ENCODE results near the gene SLC35F6.
A peak's percentile ranks its signal among the peaks of the same experiment; 100 is the strongest.
"Not testable (repeated sequence)": the region's sequence is repeated elsewhere in the genome, so short reads cannot be mapped to it uniquely, and the experiment has no call there.

SLC35F6 gene

DNA sequence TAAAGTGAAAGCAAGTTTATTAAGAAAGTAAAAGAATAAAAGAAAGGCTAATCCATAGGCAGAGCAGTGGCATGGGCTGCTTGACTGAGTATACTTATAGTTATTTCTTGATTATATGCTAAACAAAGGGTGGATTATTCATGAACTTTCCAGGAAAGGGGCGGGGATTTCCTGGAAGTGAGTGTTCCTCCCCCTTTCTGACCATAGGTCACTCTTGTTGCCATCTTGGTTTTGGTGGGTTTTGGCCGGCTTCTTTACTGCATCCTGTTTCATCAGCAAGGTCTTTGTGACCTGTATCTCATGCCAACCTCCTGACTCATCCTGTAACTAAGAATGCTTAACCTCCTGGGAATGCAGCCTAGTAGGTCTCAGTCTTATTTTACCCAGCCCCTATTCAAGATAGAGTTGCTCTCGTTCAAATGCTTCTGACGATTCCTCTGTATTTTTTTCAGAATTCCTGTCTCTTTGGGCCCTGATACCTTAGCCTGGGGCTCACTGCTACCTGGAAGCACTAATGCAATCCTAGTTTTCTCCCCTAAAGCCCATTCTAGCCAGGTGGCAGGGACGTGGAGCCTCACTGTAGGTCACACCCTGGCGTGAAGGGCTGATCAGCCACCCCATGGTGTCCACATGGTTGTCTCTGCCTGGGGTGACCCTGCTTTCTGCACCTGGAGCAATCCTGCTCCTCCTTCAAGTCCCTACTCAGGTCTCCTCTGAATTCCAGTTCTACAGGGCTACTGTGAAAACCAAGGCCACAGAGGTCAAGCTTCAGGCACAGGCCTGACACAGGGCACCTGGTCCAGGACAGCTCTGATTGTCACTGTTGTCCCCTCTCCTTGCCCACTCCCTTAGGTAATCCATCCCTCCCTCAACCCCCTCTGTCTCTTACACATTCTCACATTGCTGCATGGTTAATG is 6.0 kb upstream of the SLC35F6 start:
- peak; percentile 95 for DNase-seq

- DNase-seq: no peak
These were observed 5.2 kb upstream of the SLC35F6 start for GRCh38 chr2:26758790-26759321.

DNA sequence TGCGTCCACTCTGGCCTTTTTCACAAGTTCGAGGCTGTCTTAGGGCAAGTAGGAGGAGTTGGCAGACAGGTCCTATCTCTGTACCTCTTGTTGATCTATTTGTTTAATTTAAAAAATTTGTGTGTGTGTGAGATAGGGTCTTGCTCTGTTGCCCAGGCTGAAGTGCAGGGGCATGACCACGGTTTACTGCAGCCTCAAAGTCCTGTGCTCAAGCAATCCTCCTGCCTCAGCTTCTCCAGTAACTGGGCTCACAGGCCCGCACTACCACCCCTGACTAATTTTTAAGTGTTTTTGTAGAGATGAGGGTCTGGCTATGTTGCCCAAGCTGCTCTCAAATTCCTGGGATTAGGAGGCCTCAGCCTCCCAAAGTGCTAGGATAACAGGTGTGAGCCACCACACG is 4.2 kb upstream of the SLC35F6 start:
- DNase-seq: no peak

- not testable (repeated sequence) for DNase-seq
These were observed 3.1 kb upstream of the SLC35F6 start for GRCh38 chr2:26760991-26761390.

- no peak for DNase-seq
These were observed 1.1 kb upstream of the SLC35F6 start for GRCh38 chr2:26763019-26763418.

GRCh38 chr2:26764906-26765305 is 822 bp downstream of the SLC35F6 start:
- no peak for DNase-seq

DNA sequence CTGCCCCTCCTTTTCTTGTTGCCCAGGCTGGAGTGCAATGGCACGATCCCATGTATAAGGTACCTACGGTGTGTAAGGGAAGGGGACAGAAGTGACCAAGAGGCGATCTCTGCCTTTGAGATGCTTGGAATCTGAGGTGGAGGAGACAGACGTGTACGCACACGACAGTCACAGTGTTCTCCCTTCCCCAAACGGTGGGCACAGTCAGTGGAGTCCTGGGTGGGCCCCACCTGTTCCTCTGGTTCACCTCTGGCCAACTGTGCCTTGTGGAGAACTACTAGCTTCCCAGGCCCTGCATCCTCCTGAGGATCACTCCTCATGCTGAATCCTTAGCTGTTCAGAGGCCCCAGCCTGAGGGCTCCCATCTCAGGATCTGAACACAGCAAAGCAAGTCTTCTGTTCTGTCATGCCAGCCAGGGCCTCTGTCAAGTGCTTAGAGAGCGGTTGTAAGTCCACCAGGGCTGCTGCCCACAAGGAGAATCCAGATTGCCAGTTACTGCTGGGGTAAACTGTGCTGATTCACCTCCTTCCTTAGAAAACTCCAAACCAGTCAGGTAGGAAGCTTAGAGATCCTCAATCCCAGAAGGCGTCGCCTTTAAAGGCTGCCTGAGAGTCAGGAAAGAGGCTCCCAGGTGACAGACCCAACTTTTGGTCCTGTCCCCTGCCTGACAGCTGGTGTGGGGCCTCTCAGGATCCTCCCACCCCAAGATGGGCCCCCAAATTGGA is 1.6 kb downstream of the SLC35F6 start:
- DNase-seq: no peak

DNA sequence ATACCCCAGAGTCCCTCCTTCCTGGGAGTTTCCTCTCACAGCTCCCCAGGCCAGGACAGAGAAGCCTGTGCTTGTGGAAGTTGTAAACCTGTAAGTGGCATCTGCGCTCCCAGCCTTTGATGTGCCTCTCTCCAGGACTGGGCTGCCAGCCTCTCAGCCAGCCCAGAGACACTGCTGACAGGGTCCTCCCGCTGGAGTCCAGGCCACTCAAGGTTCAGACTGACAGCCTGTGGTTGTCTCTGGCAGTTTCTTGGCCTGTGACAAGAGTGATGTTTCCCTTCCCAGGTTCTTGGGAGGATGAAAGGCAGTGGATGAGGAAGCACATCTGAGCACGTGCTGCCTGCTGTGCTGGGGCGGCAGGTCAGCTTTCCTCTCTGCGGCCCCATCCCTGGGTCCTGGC is 3.0 kb downstream of the SLC35F6 start:
- DNase-seq: no peak

DNA sequence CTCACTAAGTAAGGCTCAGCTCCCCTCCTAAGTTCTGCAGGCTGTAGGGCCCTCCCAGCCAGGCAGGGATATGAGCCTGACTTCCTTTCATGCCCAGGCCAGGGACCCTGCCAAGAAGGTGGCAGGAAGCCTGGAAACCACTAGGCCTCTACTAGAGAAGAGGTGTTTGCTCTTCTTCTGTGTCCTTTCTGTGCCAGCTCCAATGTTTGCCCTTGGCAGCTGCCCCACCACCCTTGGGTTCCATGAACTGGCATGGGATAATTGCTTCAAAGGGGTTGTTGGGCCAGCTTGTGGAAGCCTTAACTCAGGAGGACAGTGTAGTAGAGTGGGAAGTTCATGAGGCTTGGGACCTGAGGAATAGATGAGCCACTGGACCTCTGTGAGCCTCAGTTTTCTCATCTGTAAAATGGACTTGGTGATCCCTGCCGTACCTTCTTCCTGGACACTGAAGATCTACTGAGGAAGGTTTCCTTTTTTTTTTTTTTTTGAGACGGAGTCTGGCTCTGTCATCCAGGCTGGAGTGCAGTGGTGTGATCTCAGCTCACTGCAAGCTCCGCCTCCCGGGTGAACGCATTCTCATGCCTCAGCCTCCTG is 3.9 kb downstream of the SLC35F6 start:
- DNase-seq: no peak

- no peak for DNase-seq
These were observed 4.6 kb downstream of the SLC35F6 start for GRCh38 chr2:26768759-26769088.

DNA sequence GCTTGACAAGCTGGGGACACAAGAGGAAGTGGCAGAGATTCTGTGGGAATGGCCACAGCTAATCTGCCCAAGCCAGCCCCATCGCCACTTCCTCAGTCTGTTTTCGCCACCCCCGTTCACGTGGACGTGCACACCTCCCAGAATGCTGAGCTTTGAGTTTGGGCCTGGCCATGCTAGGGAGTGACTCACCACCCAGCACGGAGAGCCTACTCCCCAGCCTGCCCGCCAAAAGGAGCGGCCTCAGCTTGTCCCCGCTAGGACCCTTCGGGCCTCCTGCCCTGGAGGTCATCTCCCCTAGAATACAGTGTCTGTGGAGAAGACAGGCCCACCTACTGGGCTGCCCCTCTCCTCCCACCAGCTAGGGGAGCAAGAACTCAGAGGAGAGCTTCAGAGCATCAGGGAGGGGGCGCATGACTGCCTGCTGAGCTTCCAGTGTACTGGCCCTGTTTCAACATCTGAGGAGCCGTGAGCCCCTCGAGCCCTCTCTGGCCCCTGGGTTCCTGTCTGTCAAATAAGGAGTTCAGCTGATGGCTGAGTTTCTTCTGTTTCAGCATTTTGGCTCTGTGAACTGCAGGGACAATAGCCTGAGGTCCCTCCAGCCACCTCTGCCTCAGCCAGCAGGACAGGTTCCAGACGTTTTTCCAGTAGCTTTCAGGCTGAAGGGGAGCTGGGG is 5.1 kb downstream of the SLC35F6 start:
- DNase-seq: peak; percentile 83

- peak; percentile 88 for DNase-seq
These were observed 7.0 kb downstream of the SLC35F6 start for GRCh38 chr2:26770986-26771586.

DNA sequence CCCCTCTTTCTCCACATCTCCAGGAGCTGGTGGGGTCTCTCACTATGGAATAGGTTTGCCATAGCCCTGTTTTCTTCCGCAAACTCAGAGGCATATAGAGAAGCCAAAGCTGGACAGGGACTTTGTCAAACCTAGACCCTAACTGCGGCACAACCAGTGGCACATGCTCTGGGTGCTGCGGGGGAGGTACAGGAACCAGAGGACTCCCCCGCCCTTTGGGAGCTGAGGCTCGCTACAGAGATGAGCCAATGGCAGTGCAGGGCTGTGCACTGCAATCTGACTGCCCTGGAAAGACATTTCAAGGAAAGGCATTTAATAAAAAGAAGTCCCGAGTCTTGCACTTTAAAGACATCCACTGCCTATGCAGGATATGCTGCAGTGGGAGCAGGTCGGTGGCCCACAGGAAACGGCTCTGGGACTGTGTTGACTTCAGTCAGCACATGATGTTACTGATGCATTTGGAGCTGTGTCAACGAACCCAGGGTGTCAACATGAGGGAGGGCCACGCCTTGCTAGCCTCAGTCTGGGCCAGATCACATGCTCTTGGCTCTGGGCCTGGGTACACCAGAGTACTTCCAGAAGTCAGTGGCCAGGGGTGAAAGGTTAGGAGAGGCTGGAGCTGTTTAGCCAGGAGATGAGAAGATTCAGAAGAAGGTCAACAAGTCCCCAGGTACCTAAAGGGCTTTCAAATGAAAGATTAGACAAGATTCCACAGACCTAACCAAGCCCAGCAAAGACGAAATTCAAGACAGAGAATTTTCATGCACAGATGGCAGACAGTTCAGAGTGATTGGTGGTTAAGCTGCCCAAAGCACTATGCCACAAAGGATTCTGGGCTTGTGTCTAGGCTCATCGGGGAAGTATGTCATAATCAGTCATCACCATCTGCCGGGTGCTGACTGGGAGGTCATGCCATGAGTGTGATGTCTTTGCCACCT is 8.2 kb downstream of the SLC35F6 start:
- DNase-seq: no peak

DNA sequence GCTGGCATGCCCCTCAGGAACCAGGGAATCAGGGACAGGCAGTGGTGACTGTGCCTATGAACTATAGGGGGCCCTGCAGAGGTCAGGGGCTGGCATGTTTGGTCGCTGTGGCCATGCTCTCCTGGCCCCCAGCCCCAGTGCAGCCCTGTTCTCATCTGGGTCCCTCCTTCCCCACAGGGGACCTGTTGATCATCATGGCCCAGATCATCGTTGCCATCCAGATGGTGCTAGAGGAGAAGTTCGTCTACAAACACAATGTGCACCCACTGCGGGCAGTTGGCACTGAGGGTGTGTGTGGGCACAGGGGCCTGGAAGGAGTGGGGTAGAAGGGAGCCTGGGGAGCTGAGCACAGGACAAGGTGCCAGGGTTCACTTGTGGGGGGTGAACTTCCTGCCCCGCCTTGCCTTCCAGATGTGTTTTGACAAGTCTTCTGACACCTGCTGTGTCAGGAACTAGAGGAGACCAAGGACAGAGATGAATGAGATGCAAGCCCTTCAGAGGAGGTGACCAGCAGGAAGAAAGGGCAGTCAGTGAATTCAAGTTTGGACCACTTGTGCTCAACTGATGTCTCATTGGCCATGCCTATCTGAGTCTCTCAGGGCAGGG is 12.2 kb downstream of the SLC35F6 start:
- DNase-seq: no peak

DNA sequence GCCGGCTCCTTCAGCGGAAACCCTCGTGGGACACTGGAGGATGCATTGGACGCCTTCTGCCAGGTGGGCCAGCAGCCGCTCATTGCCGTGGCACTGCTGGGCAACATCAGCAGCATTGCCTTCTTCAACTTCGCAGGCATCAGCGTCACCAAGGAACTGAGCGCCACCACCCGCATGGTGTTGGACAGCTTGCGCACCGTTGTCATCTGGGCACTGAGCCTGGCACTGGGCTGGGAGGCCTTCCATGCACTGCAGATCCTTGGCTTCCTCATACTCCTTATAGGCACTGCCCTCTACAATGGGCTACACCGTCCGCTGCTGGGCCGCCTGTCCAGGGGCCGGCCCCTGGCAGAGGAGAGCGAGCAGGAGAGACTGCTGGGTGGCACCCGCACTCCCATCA is 14.0 kb downstream of the SLC35F6 start:
- no peak for DNase-seq

DNA sequence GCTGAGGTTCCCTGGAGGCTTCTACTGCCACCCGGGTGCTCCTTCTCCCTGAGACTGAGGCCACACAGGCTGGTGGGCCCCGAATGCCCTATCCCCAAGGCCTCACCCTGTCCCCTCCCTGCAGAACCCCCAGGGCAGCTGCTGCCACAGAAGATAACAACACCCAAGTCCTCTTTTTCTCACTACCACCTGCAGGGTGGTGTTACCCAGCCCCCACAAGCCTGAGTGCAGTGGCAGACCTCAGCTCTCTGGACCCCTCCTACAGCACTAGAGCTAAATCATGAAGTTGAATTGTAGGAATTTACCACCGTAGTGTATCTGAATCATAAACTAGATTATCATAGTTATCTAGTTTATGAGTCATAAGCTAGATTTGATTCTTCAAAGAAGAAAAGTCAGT is 14.4 kb downstream of the SLC35F6 start:
- no peak for DNase-seq

DNA sequence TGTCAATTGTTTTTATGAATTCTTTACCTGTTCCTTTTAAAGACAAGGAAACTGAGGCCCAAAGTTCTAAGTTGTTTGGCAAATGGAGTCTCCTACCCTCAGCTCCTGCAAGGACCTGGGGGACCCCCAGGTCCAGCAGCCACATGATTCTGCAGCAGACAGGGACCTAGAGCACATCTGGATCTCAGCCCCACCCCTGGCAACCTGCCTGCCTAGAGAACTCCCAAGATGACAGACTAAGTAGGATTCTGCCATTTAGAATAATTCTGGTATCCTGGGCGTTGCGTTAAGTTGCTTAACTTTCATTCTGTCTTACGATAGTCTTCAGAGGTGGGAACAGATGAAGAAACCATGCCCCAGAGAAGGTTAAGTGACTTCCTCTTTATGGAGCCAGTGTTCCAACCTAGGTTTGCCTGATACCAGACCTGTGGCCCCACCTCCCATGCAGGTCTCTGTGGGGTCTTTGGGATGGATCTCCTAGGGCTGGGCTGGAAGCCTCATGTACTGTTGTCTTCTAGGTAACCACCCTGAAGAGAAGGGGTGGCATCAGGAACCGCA is 16.2 kb downstream of the SLC35F6 start:
- no peak for DNase-seq

- no peak for DNase-seq
These were observed 19.0 kb downstream of the SLC35F6 start for GRCh38 chr2:26782876-26783704.

DNA sequence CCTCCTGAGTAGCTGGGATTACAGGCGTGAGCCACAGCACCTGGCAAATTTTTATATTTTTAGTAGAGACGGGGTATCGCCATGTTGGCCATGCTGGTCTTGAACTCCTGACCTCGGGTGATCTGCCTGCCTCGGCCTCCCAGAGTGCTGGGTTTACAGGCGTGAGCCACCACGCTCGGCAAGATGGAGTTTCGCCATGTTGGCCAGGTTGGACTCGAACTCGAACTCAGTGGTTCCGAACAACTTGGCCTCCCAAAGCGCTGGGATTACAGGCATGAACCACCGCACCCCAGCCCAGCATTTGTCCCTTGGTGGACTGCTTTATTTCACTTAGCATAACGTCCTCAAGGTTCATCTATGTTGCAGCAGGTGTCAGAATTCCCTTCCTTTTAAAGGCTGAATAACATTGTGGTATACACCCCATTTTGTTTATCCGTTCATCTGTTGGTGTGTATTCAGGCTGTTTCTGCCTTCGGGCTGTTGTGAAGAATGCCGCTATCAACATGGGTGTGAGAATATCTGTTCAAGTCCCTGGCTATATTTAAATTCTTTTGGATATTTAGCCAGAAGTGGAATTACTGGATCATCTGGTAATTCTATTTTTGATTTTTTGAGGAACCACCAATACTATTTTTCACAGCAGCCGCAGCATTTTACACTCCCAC is 20.6 kb downstream of the SLC35F6 start:
- DNase-seq: no peak

All from NCI-H226 (cell line).